ENCODE data around the gene ACTL6B. TPM values are rescaled to one million over a fixed set of nuclear protein-coding genes. Genes with fewer than 3 reads are reported as not detected.
A peak's percentile ranks its signal among the peaks of the same experiment; 100 is the strongest.

The ACTL6B gene
- total and polyA plus RNA-seq, 2 of the 13 experiments (the other 11 are each of a cell fraction or from before 2014, with no cell fraction given), result not detected

- TF ChIP-seq SNAPC4 (CRISPR knock-in tag; IDR thresholded peaks at IDR 0.05) (no peak), ZNF687 (CRISPR knock-in tag; IDR thresholded peaks at IDR 0.05) (peak; percentile 60; the same call in 1 of the 2 replicates), FOXO1 (CRISPR knock-in tag; IDR thresholded peaks at IDR 0.05) (0 out of 2 replicates have a peak, but pooled peaks have one; percentile 9), ZNF768 (CRISPR knock-in tag; IDR thresholded peaks at IDR 0.05) (peak; percentile 23; the same call in 1 of the 2 replicates), ZNF709 (CRISPR knock-in tag; IDR thresholded peaks at IDR 0.05) (no peak), ZBTB40 (IDR thresholded peaks at IDR 0.05) (no peak), ZBTB40 (CRISPR knock-in tag; IDR thresholded peaks at IDR 0.05) (no peak), DBP (CRISPR knock-in tag; IDR thresholded peaks at IDR 0.05; ENCODE audit: not compliant biosample characterization) (no peak), ISL2 (CRISPR knock-in tag; IDR thresholded peaks at IDR 0.05) (peak; percentile 33; the same call in 1 of the 2 replicates)
- TF ChIP-seq, protein P1, sequence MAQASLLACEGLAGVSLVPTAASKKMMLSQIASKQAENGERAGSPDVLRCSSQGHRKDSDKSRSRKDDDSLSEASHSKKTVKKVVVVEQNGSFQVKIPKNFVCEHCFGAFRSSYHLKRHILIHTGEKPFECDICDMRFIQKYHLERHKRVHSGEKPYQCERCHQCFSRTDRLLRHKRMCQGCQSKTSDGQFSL (CRISPR knock-in tag; IDR thresholded peaks at IDR 0.05), result no peak
These were observed 13.7 kb downstream of the ACTL6B start (continued) for GRCh38 chr7:100642534-100642907.
